CD14-positive monocyte (primary cell): ENCODE results near the gene ACAP3. TPM values are rescaled to one million over a fixed set of nuclear protein-coding genes. Genes with fewer than 3 reads are reported as not detected.

Source experiments
- DNase-seq, 3 donors: peaks; one replicate each; pipeline ENCODE4 v3.0.0-alpha.2; 2011 to 2022
- H2AFZ ChIP-seq: 2 replicates; pipeline ENCODE4 v1.6.0; 2012; ENCODE audit warnings: mild to moderate bottlenecking, low read depth, low read length, inconsistent platforms; ENCODE audit not compliant: insufficient read depth, poor library complexity, severe bottlenecking
- H3K27ac ChIP-seq, 2 donors: 1 replicate in 1 of 2; 2 replicates in 1 of 2; pipeline ENCODE4 v1.5.1; 2012 to 2013; ENCODE audit warnings: low read length in 2 of 2, control low read depth in 1 of 2, inconsistent platforms in 1 of 2, low read depth in 1 of 2, mild to moderate bottlenecking in 1 of 2
- H3K27me3 ChIP-seq, 2 donors: one replicate each; pipeline versions ENCODE4 v1.6.0 to v1.6.1; 2011 to 2013; ENCODE audit warnings: low read length in 2 of 2; ENCODE audit not compliant: control insufficient read depth in 2 of 2, insufficient read depth in 2 of 2
- H3K36me3 ChIP-seq, 2 donors: replicated peaks in 1 of 2; 1 replicate in 1 of 2; 2 replicates in 1 of 2; pipeline versions ENCODE4 v1.5.1 to v1.6.1; 2012 to 2013; ENCODE audit warnings: low read length in 2 of 2, control low read depth in 1 of 2, inconsistent platforms in 1 of 2, mild to moderate bottlenecking in 1 of 2; ENCODE audit not compliant: insufficient read depth in 2 of 2, control insufficient read depth in 1 of 2
- H3K4me1 ChIP-seq, 2 donors: 1 replicate in 1 of 2; 2 replicates in 1 of 2; pipeline versions ENCODE4 v1.5.1 to v1.6.1; 2012 to 2013; ENCODE audit warnings: low read length in 2 of 2, control low read depth in 1 of 2, inconsistent platforms in 1 of 2, mild to moderate bottlenecking in 1 of 2, moderate library complexity in 1 of 2; ENCODE audit not compliant: insufficient read depth in 2 of 2, control insufficient read depth in 1 of 2
- H3K4me2 ChIP-seq: replicated peaks from 2 replicates; pipeline ENCODE3; 2012; ENCODE audit warnings: low read length, moderate library complexity, mild to moderate bottlenecking; ENCODE audit not compliant: poor library complexity, severe bottlenecking; ENCODE audit errors: extremely low read depth
- H3K4me3 ChIP-seq, 3 experiments: fragments of 200-600 bp in 1 of 3; sonication (generic) in 1 of 3; replicated peaks in 1 of 3; 1 replicate in 2 of 3; 2 replicates in 1 of 3; pipeline ENCODE4 v1.5.1; 2011 to 2013; ENCODE audit warnings: low read length in 3 of 3, mild to moderate bottlenecking in 3 of 3, control low read depth in 2 of 3, low read depth in 2 of 3, inconsistent platforms in 1 of 3, moderate library complexity in 1 of 3
- H3K79me2 ChIP-seq: 2 replicates; pipeline ENCODE4 v1.6.0; 2012; ENCODE audit warnings: mild to moderate bottlenecking, control low read depth, inconsistent platforms, low read length, moderate library complexity; ENCODE audit not compliant: insufficient read depth
- H3K9ac ChIP-seq: 2 replicates; pipeline ENCODE4 v1.6.0; 2017; ENCODE audit warnings: low read length, mild to moderate bottlenecking; ENCODE audit not compliant: insufficient read depth, poor library complexity, severe bottlenecking
- H3K9me3 ChIP-seq, 2 donors: replicated peaks in 1 of 2; 1 replicate in 1 of 2; 2 replicates in 1 of 2; pipeline versions ENCODE4 v1.5.1 to v1.6.1; 2012 to 2013; ENCODE audit warnings: low read length in 2 of 2, control low read depth in 1 of 2; ENCODE audit not compliant: control insufficient read depth in 1 of 2, insufficient read depth in 1 of 2
- H4K20me1 ChIP-seq: 2 replicates; pipeline ENCODE4 v1.6.0; 2012; ENCODE audit warnings: mild to moderate bottlenecking, low read length, control low read depth, moderate library complexity; ENCODE audit not compliant: insufficient read depth
- H3K27ac Mint-ChIP-seq, 7 donors: one replicate each; pipeline ENCODE4 v1.8.0; 2020; ENCODE audit warnings: mild to moderate bottlenecking in 7 of 7, mixed read lengths in 7 of 7, moderate library complexity in 6 of 7, inconsistent platforms in 2 of 7
- H3K27me3 Mint-ChIP-seq, 3 donors: one replicate each; pipeline ENCODE4 v1.8.0; 2021 to 2022; ENCODE audit warnings: low read depth in 3 of 3, mild to moderate bottlenecking in 3 of 3, mixed read lengths in 3 of 3, moderate library complexity in 3 of 3, inconsistent platforms in 1 of 3
- H3K36me3 Mint-ChIP-seq, 2 donors: one replicate each; pipeline ENCODE4 v1.8.0; 2020; ENCODE audit warnings: mixed read lengths in 2 of 2, inconsistent platforms in 1 of 2, mild to moderate bottlenecking in 1 of 2
- H3K4me1 Mint-ChIP-seq: one replicate; pipeline ENCODE4 v1.8.0; 2020; ENCODE audit warnings: mild to moderate bottlenecking, mixed read lengths
- H3K4me3 Mint-ChIP-seq, 2 donors: one replicate each; pipeline ENCODE4 v1.8.0; 2020; ENCODE audit warnings: mild to moderate bottlenecking in 2 of 2, mixed read lengths in 2 of 2, moderate library complexity in 1 of 2
- H3K9me3 Mint-ChIP-seq, 7 donors: one replicate each; pipeline ENCODE4 v1.8.0; 2020 to 2022; ENCODE audit warnings: mixed read lengths in 7 of 7, mild to moderate bottlenecking in 6 of 7, moderate library complexity in 6 of 7, inconsistent platforms in 2 of 7
- CTCF ChIP-seq: fragments of 200-600 bp; IDR thresholded peaks from one replicate; pipeline ENCODE4 v1.8.0; 2022; ENCODE audit warnings: antibody characterized with exemption, mild to moderate bottlenecking
- WGBS: methylation state at CpG from one replicate; pipeline ENCODE4 v1.1.5; 2013; ENCODE audit warnings: missing lambda C conversion rate; ENCODE audit not compliant: insufficient coverage; 5-methylcytosine and 5-hydroxymethylcytosine counted together
- intact Hi-C, 2 donors: fragments of 100-400 bp; cut with micrococcal nuclease; formaldehyde crosslinking; loops; one replicate each; pipeline versions ENCODE4 v1.15.0 to v1.15.1; 2023
- polyA plus RNA-seq, 3 donors: library from polyadenylated mRNA; depleted of rRNA in 1 of 3; unstranded in 2 of 3; stranded (reverse) in 1 of 3; fragments of 300-500 nt in 2 of 3; fragments of >200 nt in 1 of 3; fragmentation: Illumina TruSeq in 2 of 3; gene quantifications; 1 replicate in 2 of 3; 2 replicates in 1 of 3; pipeline ENCODE4 v1.2.3, GENCODE V29; 2012 to 2021

ACAP3 gene
- polyA plus RNA-seq, 3 donors, result 3.5 to 132 (median 4.0) TPM

- WGBS, result 95% methylated on average over 31 of the region's 32 CpGs
These were observed 29.4 kb upstream of the ACAP3 start for GRCh38 chr1:1336931-1337792.

GRCh38 chr1:1336446-1336845, 28.7 kb upstream of the ACAP3 start:
- Mint-ChIP-seq H3K27me3 (peaks cover 0 to 6% (median 0%) of the 10 kb centered on the region in 3 donors), H3K36me3 (peaks cover 21 to 40% of the 10 kb centered on the region in 2 donors), H3K4me1 (no peaks in the 10 kb centered on the region), H3K27ac (no peak overlapping the region), H3K9me3 (peaks cover 0 to 1% (median 0%) of the 10 kb centered on the region in 7 donors), H3K4me3 (no peak overlapping the region)
- DNase-seq, result no peak
- Histone ChIP-seq H2AFZ (no peak overlapping the region), H3K27me3 (no peaks in the 10 kb centered on the region), H4K20me1 (no peaks in the 10 kb centered on the region), H3K9ac (no peak overlapping the region), H3K4me3 (no peak overlapping the region), H3K4me2 (no peak overlapping the region), H3K36me3 (peaks cover 9 to 26% of the 10 kb centered on the region in 2 donors), H3K4me1 (no peaks in the 10 kb centered on the region), H3K27ac (no peak overlapping the region), H3K79me2 (no peaks in the 10 kb centered on the region), H3K9me3 (no peaks in the 10 kb centered on the region)
- no peak for TF ChIP-seq CTCF
- 96% methylated on average over 23 of the region's 26 CpGs for WGBS
- intact Hi-C loops, result no loop called here

More at GRCh38 chr1:1336931-1337792, 29.4 kb upstream of the ACAP3 start:
- no peak overlapping the region for H3K4me3 ChIP-seq
- peaks cover 9 to 29% of the 10 kb centered on the region in 2 donors for H3K36me3 ChIP-seq
- TF ChIP-seq CTCF, result no peak
- H3K4me1 ChIP-seq, result no peaks in the 10 kb centered on the region
- peak overlapping the region in 1 of 7 donors; percentile 80 for H3K27ac Mint-ChIP-seq
- no peak overlapping the region for H3K9ac ChIP-seq
- H3K27ac ChIP-seq, result no peak overlapping the region
- H3K9me3 Mint-ChIP-seq, result peaks cover 0 to 1% (median 0%) of the 10 kb centered on the region in 7 donors
- H3K79me2 ChIP-seq, result no peaks in the 10 kb centered on the region
- H3K27me3 Mint-ChIP-seq, result peaks cover 0 to 6% (median 0%) of the 10 kb centered on the region in 3 donors
- H3K4me3 Mint-ChIP-seq, result no peak overlapping the region
- H3K9me3 ChIP-seq, result no peaks in the 10 kb centered on the region
- H4K20me1 ChIP-seq, result peaks cover 4% of the 10 kb centered on the region
- intact Hi-C loops, result no loop called here
- no peaks in the 10 kb centered on the region for H3K4me1 Mint-ChIP-seq
- H3K36me3 Mint-ChIP-seq, result peaks cover 21 to 44% of the 10 kb centered on the region in 2 donors
- H2AFZ ChIP-seq, result no peak overlapping the region
- H3K4me2 ChIP-seq, result no peak overlapping the region
- DNase-seq, result no peak
- no peaks in the 10 kb centered on the region for H3K27me3 ChIP-seq
